K562 (cell line): Measurements from ENCODE around the gene PNLIPRP2. TPM values are rescaled to one million over a fixed set of nuclear protein-coding genes. Genes with fewer than 3 reads are reported as not detected.

Source experiments
- ATAC-seq: fragments of 200-7000 bp; cut with Tn5 transposase; 3 replicates; pipeline ENCODE4 v1.9.1; 2020; ENCODE audit warnings: moderate library complexity
- BruUV-seq: library from RNA; stranded (reverse); fragments of 400-500 nt; replicated peaks from 2 replicates; lab custom pipeline; 2021; lab: Mats Ljungman, UMichigan
- CTCF ChIA-PET: fragments of 300-600 bp; formaldehyde crosslinking; extraction: SDS; loops from one replicate; lab custom pipeline; 2021; ENCODE audit warnings: low intra/inter-chr PET ratio; lab: Yijun Ruan, JAX
- POLR2A ChIA-PET: fragments of 300-600, 350-650 bp; sonication (Branson Sonifier 250); formaldehyde crosslinking; extraction: SDS; loops from one replicate; lab custom pipeline; 2021; ENCODE audit warnings: antibody characterized with exemption, inconsistent platforms; lab: Yijun Ruan, JAX
- DNase-seq, 4 experiments: peaks; one replicate each; pipeline versions ENCODE4 v3.0.0 to v3.0.0-alpha.2; 2011 to 2018; ENCODE audit warnings: low spot score in 3 of 4, mixed read lengths in 3 of 4; ENCODE audit errors: extremely low read depth in 1 of 4
- FAIRE-seq: peaks from 2 replicates; lab custom pipeline; 2011; peaks lifted over from hg19 to GRCh38; lab: Jason Lieb, UNC
- H2AFZ ChIP-seq: 2 replicates; pipeline ENCODE4 v1.6.0; 2011; ENCODE audit warnings: low read depth, low read length, control low read depth, inconsistent platforms
- H3K27ac ChIP-seq: fragments of 200-600 bp; 3 replicates; pipeline ENCODE4 v1.8.0; 2011; ENCODE audit warnings: low read depth, mild to moderate bottlenecking, control low read depth, inconsistent platforms, low read length, moderate library complexity, mixed read lengths; ENCODE audit errors: extremely low read depth
- H3K27me3 ChIP-seq, 2 experiments: fragments of 300-600 bp in 1 of 2; 2 replicates in 1 of 2; 3 replicates in 1 of 2; pipeline versions ENCODE4 v1.6.0 to v1.8.0; 2011; ENCODE audit warnings: inconsistent platforms in 2 of 2, low read length in 2 of 2, mild to moderate bottlenecking in 1 of 2, mixed read lengths in 1 of 2, moderate library complexity in 1 of 2; ENCODE audit not compliant: control insufficient read depth in 2 of 2, insufficient read depth in 2 of 2
- H3K36me3 ChIP-seq: fragments of 300-600 bp; 3 replicates; pipeline ENCODE4 v1.8.0; 2011; ENCODE audit warnings: mild to moderate bottlenecking, low read length, inconsistent platforms; ENCODE audit not compliant: control insufficient read depth, insufficient read depth
- H3K4me1 ChIP-seq, 2 experiments: fragments of 200-600 bp in 1 of 2; replicated peaks in 1 of 2; 2 replicates in 1 of 2; 3 replicates in 1 of 2; pipeline versions ENCODE4 v1.5.1 to v1.8.0; 2011; ENCODE audit warnings: inconsistent platforms in 2 of 2, low read length in 2 of 2, mild to moderate bottlenecking in 1 of 2, mixed read lengths in 1 of 2, moderate library complexity in 1 of 2; ENCODE audit not compliant: control insufficient read depth in 2 of 2, insufficient read depth in 2 of 2
- H3K4me2 ChIP-seq: 2 replicates; pipeline ENCODE4 v1.6.1; 2011; ENCODE audit warnings: low read length, control low read depth, inconsistent platforms, mixed read lengths; ENCODE audit not compliant: insufficient read depth
- H3K4me3 ChIP-seq: fragments of 200-600 bp; sonication (generic), shearing (Covaris generic); 2 replicates; pipeline ENCODE4 v1.5.1; 2016; ENCODE audit warnings: control low read depth, inconsistent platforms
- H3K79me2 ChIP-seq: fragments of 200-600 bp; 3 replicates; pipeline ENCODE4 v1.8.0; 2011; ENCODE audit warnings: low read length, inconsistent platforms; ENCODE audit not compliant: control insufficient read depth, insufficient read depth
- H3K9ac ChIP-seq, 2 experiments: 2 replicates each; pipeline versions ENCODE4 v1.6.0 to v1.6.1; 2011; ENCODE audit warnings: low read depth in 2 of 2, low read length in 2 of 2, control low read depth in 1 of 2, inconsistent platforms in 1 of 2, mild to moderate bottlenecking in 1 of 2, mixed read lengths in 1 of 2; ENCODE audit not compliant: insufficient read depth in 1 of 2
- H3K9me1 ChIP-seq: one replicate; pipeline ENCODE4 v1.6.0; 2011; ENCODE audit warnings: inconsistent platforms, mild to moderate bottlenecking, low read length, moderate library complexity; ENCODE audit not compliant: control insufficient read depth, insufficient read depth
- H3K9me3 ChIP-seq: replicated peaks from 2 replicates; pipeline ENCODE4 v1.5.1; 2011; ENCODE audit warnings: low read depth, low read length, inconsistent platforms; ENCODE audit not compliant: control insufficient read depth, insufficient read depth
- H4K20me1 ChIP-seq: replicated peaks from 2 replicates; pipeline ENCODE4 v1.6.1; 2011; ENCODE audit warnings: low read length, inconsistent platforms, mixed read lengths; ENCODE audit not compliant: control insufficient read depth, insufficient read depth
- CBX1 ChIP-seq: sonication (generic); IDR thresholded peaks from 2 replicates; pipeline ENCODE4 v1.6.1; 2016; ENCODE audit warnings: antibody characterized with exemption, low read depth, mild to moderate bottlenecking
- HNRNPLL ChIP-seq: fragments of 200-400 bp; formaldehyde crosslinking; IDR thresholded peaks from 2 replicates; pipeline ENCODE4 v1.6.1; 2017; ENCODE audit warnings: low read length, low read depth, mild to moderate bottlenecking; ENCODE audit not compliant: poor library complexity, severe bottlenecking
- RBM22 ChIP-seq: fragments of 200-400 bp; formaldehyde crosslinking; IDR thresholded peaks from 2 replicates; pipeline ENCODE4 v1.6.1; 2018; ENCODE audit warnings: low read length, low read depth; ENCODE audit not compliant: poor library complexity, severe bottlenecking
- TARDBP ChIP-seq: fragments of 450-650 bp; IDR thresholded peaks from 2 replicates; pipeline ENCODE4 v1.6.1; 2016
- WGBS: fragments of 100-300 bp; shearing (Covaris generic); methylation state at CpG from one replicate; pipeline ENCODE4 v1.1.6; 2016; ENCODE audit warnings: low coverage, mixed read lengths; ENCODE audit not compliant: insufficient coverage; ENCODE audit errors: missing lambda C conversion rate; 5-methylcytosine and 5-hydroxymethylcytosine counted together
- in situ Hi-C: fragments of 300-500 bp; cut with MboI; formaldehyde crosslinking; loops from 4 replicates; pipeline ENCODE4 v1.15.0; 2018; ENCODE audit warnings: inconsistent platforms, mixed read lengths
- intact Hi-C: fragments of 100-400 bp; cut with micrococcal nuclease; formaldehyde crosslinking; loops from 2 replicates; pipeline ENCODE4 v1.14.2; 2022
- polyA plus RNA-seq, 8 experiments: library from polyadenylated mRNA; depleted of rRNA in 4 of 8; stranded (reverse) in 5 of 8; unstranded in 3 of 8; fragments of >200 nt; fragmentation: Nextera tagmentation in 2 of 8; fragmentation: Illumina TruSeq in 1 of 8; extraction: Ambion mirVana in 2 of 8; extraction: Trizol in 1 of 8; gene quantifications; 2 replicates each; pipeline versions ENCODE4 v1.2.1 to v1.2.3, GENCODE V29; 2011 to 2014; ENCODE audit warnings: inconsistent platforms in 1 of 8, missing spikeins in 1 of 8
- total RNA-seq, 7 experiments: library from RNA; depleted of rRNA in 6 of 7; stranded (reverse); fragments of >200 nt in 6 of 7; fragmentation: Illumina TruSeq in 2 of 7; extraction: Trizol in 2 of 7; gene quantifications; 2 replicates each; pipeline versions ENCODE4 v1.2.1 to v1.2.3, GENCODE V29; 2011 to 2021; ENCODE audit warnings: low replicate concordance in 1 of 7

The PNLIPRP2 gene
- total and polyA plus RNA-seq, 9 of the 15 experiments (the other 6 are each of a cell fraction or from before 2014, with no cell fraction given), result 0.38 TPM; not detected in 8

- no peak overlapping the region for H3K27ac ChIP-seq
- no peaks in the 10 kb centered on the region for H3K9me1 ChIP-seq
- H3K36me3 ChIP-seq, result no peaks in the 10 kb centered on the region
- no peak overlapping the region for H3K9ac ChIP-seq
- ATAC-seq, result no peak
- in situ Hi-C loops, result loop anchor here (10.0 to 25.0 kb wide), 2 partner anchors 99 to 487 kb away; no protein-coding TSS in a partner anchor
- H3K79me2 ChIP-seq, result no peaks in the 10 kb centered on the region
- no peaks in the 10 kb centered on the region; a peak in 1 of 5 replicates for H3K4me1 ChIP-seq
- H3K4me3 ChIP-seq, result no peak overlapping the region
- WGBS, result 0% methylated on average over 5 of the region's 7 CpGs
- CTCF ChIA-PET, result interaction anchor here (1.3 kb wide), 1 partner anchor 78 kb away, joined by 4 read pairs; no protein-coding TSS in a partner anchor
- POLR2A ChIA-PET, result interaction anchor here (0.6 kb wide), 1 partner anchor 27 kb away, joined by 3 read pairs; no protein-coding TSS in a partner anchor
- H3K27me3 ChIP-seq, result peaks cover 0 to 28% of the 10 kb centered on the region in 2 experiments; a peak in 1 of 5 replicates
- no peak overlapping the region for H3K4me2 ChIP-seq
- BruUV-seq, result no TSS peak
- H2AFZ ChIP-seq, result no peak overlapping the region
- no peak for DNase-seq
- TF ChIP-seq HNRNPLL, result no peak
- TF ChIP-seq RBM22, result no peak
- no peak for TF ChIP-seq TARDBP
- no peak for TF ChIP-seq CBX1
- intact Hi-C loops, result no loop called here
- H4K20me1 ChIP-seq, result no peaks in the 10 kb centered on the region
- no peak for FAIRE-seq
- H3K9me3 ChIP-seq, result no peaks in the 10 kb centered on the region
Measured at GRCh38 chr10:116688241-116688711, 67.5 kb downstream of the PNLIPRP2 start.
